Testis (tissue), 3 donors: ENCODE data around the gene GNAS. TPM values are rescaled to one million over a fixed set of nuclear protein-coding genes. Genes with fewer than 3 reads are reported as not detected.
"Not testable (repeated sequence)": the region's sequence is repeated elsewhere in the genome, so short reads cannot be mapped to it uniquely, and the experiment has no call there.

Source experiments
- DNase-seq: peaks from one replicate; pipeline ENCODE4 v3.0.0-alpha.2; 2019
- H3K27ac ChIP-seq, 2 donors: fragments of 200-600 bp; sonication (generic); one replicate each; pipeline ENCODE4 v1.5.1; 2019
- H3K27me3 ChIP-seq: fragments of 200-600 bp; sonication (generic); one replicate; pipeline ENCODE4 v1.5.1; 2019
- H3K36me3 ChIP-seq: fragments of 200-600 bp; sonication (generic); one replicate; pipeline ENCODE4 v1.5.1; 2017; ENCODE audit warnings: low read depth; ENCODE audit errors: missing control alignments
- H3K4me1 ChIP-seq: fragments of 200-600 bp; sonication (generic); one replicate; pipeline ENCODE4 v1.5.1; 2019
- H3K4me3 ChIP-seq, 2 donors: fragments of 200-600 bp; sonication (generic); one replicate each; pipeline ENCODE4 v1.5.1; 2017 to 2019
- H3K9me3 ChIP-seq: fragments of 200-600 bp; sonication (generic); one replicate; pipeline ENCODE4 v1.5.1; 2017
- CTCF ChIP-seq, 3 experiments: fragments of 450-650 bp in 2 of 3; fragments of 200-600 bp in 1 of 3; sonication (generic) in 1 of 3; IDR thresholded peaks; one replicate each; pipeline ENCODE4 v1.5.1; 2016 to 2019; ENCODE audit warnings: antibody characterized with exemption in 3 of 3, mild to moderate bottlenecking in 2 of 3, moderate library complexity in 1 of 3
- POLR2A ChIP-seq: fragments of 450-650 bp; IDR thresholded peaks from one replicate; pipeline ENCODE4 v1.6.1; 2017; ENCODE audit warnings: antibody characterized with exemption, mild to moderate bottlenecking, moderate library complexity
- WGBS, 2 donors: methylation state at CpG; one replicate each; pipeline ENCODE4 v1.1.5; 2018; 5-methylcytosine and 5-hydroxymethylcytosine counted together
- intact Hi-C: fragments of 100-400 bp; cut with DNase I; formaldehyde crosslinking; loops from one replicate; pipeline ENCODE4 v1.15.1; 2023; ENCODE audit warnings: low total_unique reads
- polyA plus RNA-seq: library from polyadenylated mRNA; stranded (reverse); fragments of 350-450 nt; fragmentation: Illumina TruSeq; extraction: RNeasy Lipid Tissue Mini Kit (QIAGEN cat#74804); gene quantifications from one replicate; pipeline ENCODE4 v1.2.3, GENCODE V29; 2014; ENCODE audit warnings: low read depth, low replicate concordance; ENCODE audit not compliant: insufficient read depth
- total RNA-seq, 2 donors: library from RNA; depleted of rRNA; stranded (reverse); fragments of >200 nt; gene quantifications; one replicate each; pipeline ENCODE4 v1.2.3, GENCODE V29; 2016

Gene GNAS
- total and polyA plus RNA-seq, 3 donors from 2014 or later, result 716 to 885 (median 880) TPM

GRCh38 chr20:58819921-58820320 is 32.6 kb upstream of the GNAS start:
- Histone ChIP-seq H3K9me3 (no peaks in the 10 kb centered on the region), H3K27ac (no peak overlapping the region), H3K27me3 (no peaks in the 10 kb centered on the region), H3K4me3 (no peak overlapping the region), H3K4me1 (no peaks in the 10 kb centered on the region), H3K36me3 (no peaks in the 10 kb centered on the region)
- WGBS, 2 donors, result 98 to 100% methylated on average over 8 to 13 of the region's 13 CpGs
- intact Hi-C loops, result loop anchor here (10.0 kb wide), 1 partner anchor 585 kb away; no protein-coding TSS in a partner anchor
- TF ChIP-seq CTCF (IDR thresholded peaks at IDR 0.05) (no peak), POLR2A (no peak)
- DNase-seq, result no peak

DNA sequence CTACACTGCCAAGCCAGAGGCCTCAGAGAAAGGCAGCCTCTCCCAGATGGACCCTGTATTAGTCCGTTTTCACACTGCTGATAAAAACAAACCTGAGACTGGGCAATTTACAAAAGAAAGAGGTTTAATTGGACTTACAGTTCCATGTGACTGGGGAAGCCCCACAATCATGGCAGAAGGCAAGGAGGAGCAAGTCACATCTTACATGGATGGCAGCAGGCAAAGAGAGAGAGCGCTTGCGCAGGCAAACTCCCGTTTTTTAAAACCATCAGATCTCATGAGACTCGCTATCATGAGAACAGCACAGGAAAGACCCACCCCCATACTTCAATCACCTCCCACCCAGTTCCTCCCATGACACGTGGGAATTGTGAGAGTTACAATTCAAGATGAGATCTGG is 32.0 kb upstream of the GNAS start:
- DNase-seq, H3K4me1 ChIP-seq, H3K4me3 ChIP-seq, H3K9me3 ChIP-seq, H3K27me3 ChIP-seq, H3K36me3 ChIP-seq, H3K27ac ChIP-seq: not testable (repeated sequence)
- intact Hi-C loops, result loop anchor here (10.0 kb wide), 1 partner anchor 586 kb away; no protein-coding TSS in a partner anchor
- WGBS, 2 donors, result 94 to 95% methylated on average over 6 of the region's 6 CpGs

DNA sequence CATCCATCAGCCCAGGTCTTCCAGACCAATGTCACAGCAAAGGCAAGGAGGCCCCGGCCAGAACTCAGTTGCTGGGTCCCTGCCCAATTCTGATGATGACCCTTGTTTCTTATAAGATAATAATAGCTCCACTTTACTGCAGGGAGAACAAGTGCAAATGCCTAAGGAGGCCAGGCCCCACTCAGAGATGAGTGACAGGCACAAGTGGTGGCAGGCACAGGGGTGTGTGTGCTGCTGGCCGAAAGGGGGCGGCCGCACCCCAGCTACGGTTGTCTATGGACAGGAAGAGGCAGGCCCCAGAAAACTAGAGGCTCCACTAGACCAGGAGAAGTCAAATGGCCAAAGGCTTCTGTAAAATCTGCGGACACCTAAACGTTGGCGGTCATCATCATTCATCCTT is 30.4 kb upstream of the GNAS start:
- Histone ChIP-seq H3K4me1 (no peaks in the 10 kb centered on the region), H3K4me3 (no peak overlapping the region), H3K36me3 (no peaks in the 10 kb centered on the region), H3K9me3 (no peaks in the 10 kb centered on the region), H3K27ac (no peak overlapping the region), H3K27me3 (no peaks in the 10 kb centered on the region)
- 81 to 95% methylated on average over 8 of the region's 8 CpGs for WGBS, 2 donors
- no peak for TF ChIP-seq CTCF (IDR thresholded peaks at IDR 0.05)
- TF ChIP-seq POLR2A, result no peak
- intact Hi-C loops, result loop anchor here (10.0 kb wide), 1 partner anchor 587 kb away; no protein-coding TSS in a partner anchor
- no peak for DNase-seq

DNA sequence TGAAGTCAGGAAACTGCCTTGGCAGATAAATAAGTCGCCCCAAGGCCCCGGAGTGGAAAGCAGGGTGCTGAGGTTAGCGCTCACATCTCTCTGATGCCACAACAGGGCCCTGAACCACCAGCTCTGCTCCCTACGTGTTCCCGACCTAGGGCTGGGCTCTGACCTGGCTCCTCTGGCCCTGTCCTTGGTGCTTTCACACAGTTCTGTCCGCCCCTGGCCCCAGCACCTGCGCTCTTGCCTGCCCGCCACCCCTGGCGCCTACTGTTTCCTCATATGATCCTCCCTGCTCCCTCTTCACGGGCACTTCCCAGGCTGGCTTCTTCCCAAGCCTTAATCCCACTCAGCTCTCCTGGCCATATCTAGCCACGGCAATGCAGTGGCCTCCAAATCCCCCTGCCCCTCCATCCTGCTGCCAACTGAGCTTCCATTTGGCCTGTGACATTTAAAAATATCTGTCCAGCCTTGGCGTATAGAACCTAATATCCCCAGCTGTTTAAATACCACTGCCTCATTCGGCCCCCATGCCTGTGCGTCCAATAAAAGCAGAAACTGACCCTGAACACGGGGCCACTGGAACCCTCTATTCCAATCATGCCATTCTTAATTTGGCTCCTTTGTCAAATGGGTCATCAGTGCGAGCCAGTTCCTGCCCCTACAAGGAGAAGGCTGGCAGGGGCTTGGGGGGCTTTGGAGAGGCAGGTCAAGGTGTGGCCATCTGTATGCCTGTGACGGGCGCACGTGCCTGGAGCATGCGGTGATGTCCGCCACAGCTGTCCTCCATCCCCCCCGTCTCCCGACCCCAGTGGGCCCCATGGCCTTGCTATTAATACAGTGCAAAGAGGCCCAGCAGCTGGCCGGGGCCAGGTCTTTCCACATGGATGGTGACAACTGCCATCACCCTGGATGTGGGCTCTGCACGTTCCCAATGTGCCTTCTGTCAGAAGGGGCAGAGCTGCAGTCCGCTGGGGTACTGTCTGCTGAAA is 29.5 kb upstream of the GNAS start:
- 89 to 94% methylated on average over 26 of the region's 26 CpGs for WGBS, 2 donors
- no peaks in the 10 kb centered on the region for H3K36me3 ChIP-seq
- no peaks in the 10 kb centered on the region for H3K4me1 ChIP-seq
- H3K27me3 ChIP-seq, result no peaks in the 10 kb centered on the region
- TF ChIP-seq CTCF (IDR thresholded peaks at IDR 0.05), result no peak
- DNase-seq, result no peak
- H3K27ac ChIP-seq, result no peak overlapping the region
- intact Hi-C loops, result loop anchor here (10.0 kb wide), 1 partner anchor 588 kb away; no protein-coding TSS in a partner anchor
- H3K9me3 ChIP-seq, result no peaks in the 10 kb centered on the region
- no peak overlapping the region for H3K4me3 ChIP-seq

DNA sequence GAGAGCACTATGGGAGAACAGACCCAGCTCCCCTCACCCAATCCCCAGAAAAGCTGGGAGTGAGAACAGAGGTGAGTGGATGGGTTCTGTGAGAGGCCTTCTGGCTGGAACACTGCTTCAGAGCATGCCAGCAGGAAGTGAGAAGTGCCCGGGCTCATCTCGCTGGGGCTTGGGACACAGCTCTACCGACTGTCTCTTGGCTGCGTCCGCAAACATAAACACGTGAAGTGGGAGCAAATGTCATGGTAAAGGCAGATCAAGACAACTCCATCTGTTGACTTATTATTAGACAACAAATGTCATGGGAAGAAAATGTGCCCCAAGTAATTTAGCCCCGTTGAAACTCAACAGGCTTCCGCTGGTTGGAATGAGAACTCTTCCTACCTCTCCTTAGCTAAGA is 27.7 kb upstream of the GNAS start:
- no peak for TF ChIP-seq CTCF (IDR thresholded peaks at IDR 0.05)
- no peak for TF ChIP-seq POLR2A

More for the DNA sequence above, 27.7 kb upstream of the GNAS start:
- intact Hi-C loops, result loop anchor here (10.0 kb wide), 1 partner anchor 590 kb away; no protein-coding TSS in a partner anchor
- no peaks in the 10 kb centered on the region for H3K36me3 ChIP-seq
- no peak for DNase-seq
- H3K4me3 ChIP-seq, result no peak overlapping the region
- no peaks in the 10 kb centered on the region for H3K27me3 ChIP-seq
- no peaks in the 10 kb centered on the region for H3K9me3 ChIP-seq
- no peak overlapping the region for H3K27ac ChIP-seq
- no peaks in the 10 kb centered on the region for H3K4me1 ChIP-seq
- WGBS, 2 donors, result 80 to 85% methylated on average over 8 of the region's 8 CpGs
